ENCODE results near the gene ANXA6. TPM values are rescaled to one million over a fixed set of nuclear protein-coding genes. Genes with fewer than 3 reads are reported as not detected.
A peak's percentile ranks its signal among the peaks of the same experiment; 100 is the strongest.

ANXA6 gene
- total and polyA plus RNA-seq, 10 of the 15 experiments (the other 5 are each of a cell fraction or from before 2014, with no cell fraction given): 44.0 to 571 (median 465) TPM

DNA sequence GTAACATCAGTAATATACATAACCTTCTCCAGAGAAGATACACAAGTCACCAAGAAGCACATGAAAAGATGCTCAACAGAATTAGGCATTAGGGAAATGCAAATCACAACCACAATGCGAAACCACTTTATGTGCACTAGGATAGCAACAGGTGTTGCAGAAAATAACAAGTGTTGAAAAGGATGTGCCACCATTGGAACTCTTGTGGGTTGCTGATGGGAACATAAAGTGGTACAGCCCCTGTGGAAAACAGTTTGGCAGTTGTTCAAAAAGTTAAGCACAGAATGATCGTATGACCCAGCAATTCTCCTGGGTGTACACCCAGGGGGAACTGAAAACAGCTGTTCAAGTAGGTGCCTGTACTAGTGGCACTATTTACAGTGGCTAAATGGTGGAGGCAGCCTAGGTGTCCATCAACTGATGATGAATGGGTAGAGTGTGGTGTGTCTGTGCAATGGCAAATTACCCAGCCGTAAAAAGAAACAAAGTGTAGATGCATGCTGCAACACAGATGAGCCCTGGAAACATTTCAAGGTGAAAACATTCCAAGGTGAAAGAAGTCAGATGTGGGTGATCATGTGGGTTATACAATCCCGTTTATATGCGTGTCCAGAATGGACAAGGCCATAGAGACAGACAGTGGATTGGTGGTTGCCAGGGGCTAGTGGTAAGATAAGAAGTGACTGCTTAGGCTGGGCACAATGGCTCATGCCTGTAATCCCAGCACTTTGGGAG is 39.1 kb upstream of the ANXA6 start:
- peaks cover 17% of the 10 kb centered on the region for H3K4me1 ChIP-seq (ENCODE audit: control insufficient read depth, insufficient read depth, low read length)
- peak; percentile 96 for FAIRE-seq
- BruUV-seq (replicated peaks): no TSS peak
- no peak for TF ChIP-seq ZBTB11 (CRISPR knock-in tag; IDR thresholded peaks at IDR 0.05)
- TF ChIP-seq, protein P1, sequence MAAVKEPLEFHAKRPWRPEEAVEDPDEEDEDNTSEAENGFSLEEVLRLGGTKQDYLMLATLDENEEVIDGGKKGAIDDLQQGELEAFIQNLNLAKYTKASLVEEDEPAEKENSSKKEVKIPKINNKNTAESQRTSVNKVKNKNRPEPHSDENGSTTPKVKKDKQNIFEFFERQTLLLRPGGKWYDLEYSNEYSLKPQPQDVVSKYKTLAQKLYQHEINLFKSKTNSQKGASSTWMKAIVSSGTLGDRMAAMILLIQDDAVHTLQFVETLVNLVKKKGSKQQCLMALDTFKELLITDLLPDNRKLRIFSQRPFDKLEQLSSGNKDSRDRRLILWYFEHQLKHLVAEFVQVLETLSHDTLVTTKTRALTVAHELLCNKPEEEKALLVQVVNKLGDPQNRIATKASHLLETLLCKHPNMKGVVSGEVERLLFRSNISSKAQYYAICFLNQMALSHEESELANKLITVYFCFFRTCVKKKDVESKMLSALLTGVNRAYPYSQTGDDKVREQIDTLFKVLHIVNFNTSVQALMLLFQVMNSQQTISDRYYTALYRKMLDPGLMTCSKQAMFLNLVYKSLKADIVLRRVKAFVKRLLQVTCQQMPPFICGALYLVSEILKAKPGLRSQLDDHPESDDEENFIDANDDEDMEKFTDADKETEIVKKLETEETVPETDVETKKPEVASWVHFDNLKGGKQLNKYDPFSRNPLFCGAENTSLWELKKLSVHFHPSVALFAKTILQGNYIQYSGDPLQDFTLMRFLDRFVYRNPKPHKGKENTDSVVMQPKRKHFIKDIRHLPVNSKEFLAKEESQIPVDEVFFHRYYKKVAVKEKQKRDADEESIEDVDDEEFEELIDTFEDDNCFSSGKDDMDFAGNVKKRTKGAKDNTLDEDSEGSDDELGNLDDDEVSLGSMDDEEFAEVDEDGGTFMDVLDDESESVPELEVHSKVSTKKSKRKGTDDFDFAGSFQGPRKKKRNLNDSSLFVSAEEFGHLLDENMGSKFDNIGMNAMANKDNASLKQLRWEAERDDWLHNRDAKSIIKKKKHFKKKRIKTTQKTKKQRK (IDR thresholded peaks at IDR 0.05; ENCODE audit: low read depth, low read length): no peak
- TF ChIP-seq SREBF2 (IDR thresholded peaks at IDR 0.05; ENCODE audit: low read length): no peak
- TF ChIP-seq SPI1 (IDR thresholded peaks at IDR 0.05; ENCODE audit: borderline replicate concordance, insufficient read depth, low read depth, low read length): peak; percentile 91
- TF ChIP-seq, protein P2, sequence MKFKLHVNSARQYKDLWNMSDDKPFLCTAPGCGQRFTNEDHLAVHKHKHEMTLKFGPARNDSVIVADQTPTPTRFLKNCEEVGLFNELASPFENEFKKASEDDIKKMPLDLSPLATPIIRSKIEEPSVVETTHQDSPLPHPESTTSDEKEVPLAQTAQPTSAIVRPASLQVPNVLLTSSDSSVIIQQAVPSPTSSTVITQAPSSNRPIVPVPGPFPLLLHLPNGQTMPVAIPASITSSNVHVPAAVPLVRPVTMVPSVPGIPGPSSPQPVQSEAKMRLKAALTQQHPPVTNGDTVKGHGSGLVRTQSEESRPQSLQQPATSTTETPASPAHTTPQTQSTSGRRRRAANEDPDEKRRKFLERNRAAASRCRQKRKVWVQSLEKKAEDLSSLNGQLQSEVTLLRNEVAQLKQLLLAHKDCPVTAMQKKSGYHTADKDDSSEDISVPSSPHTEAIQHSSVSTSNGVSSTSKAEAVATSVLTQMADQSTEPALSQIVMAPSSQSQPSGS (IDR thresholded peaks at IDR 0.05; ENCODE audit: low read length): 0 out of 2 replicates have a peak, but pooled peaks have one; percentile 13
- no peak for TF ChIP-seq SIX5 (IDR thresholded peaks at IDR 0.05; ENCODE audit: low read depth, low read length, severe bottlenecking)
- TF ChIP-seq EED (IDR thresholded peaks at IDR 0.05; ENCODE audit: low read depth): peak; percentile 79
- no peak for TF ChIP-seq ESRRA (IDR thresholded peaks at IDR 0.05; ENCODE audit: low read length)
- TF ChIP-seq ZNF207 (IDR thresholded peaks at IDR 0.05; ENCODE audit: borderline replicate concordance): no peak
- no peak for TF ChIP-seq STAT3 (IDR thresholded peaks at IDR 0.05; ENCODE audit: low read depth, low read length)
- no peak for TF ChIP-seq NR2C1 (IDR thresholded peaks at IDR 0.05)
- TF ChIP-seq EP300 (IDR thresholded peaks at IDR 0.05; ENCODE audit: borderline replicate concordance in 1 of 2, control insufficient read depth in 1 of 2, low read depth in 2 of 2, low read length in 2 of 2): peak; percentile 60 to 69; a peak in 2 of 4 replicates
- no peak for TF ChIP-seq MXI1 (IDR thresholded peaks at IDR 0.05; ENCODE audit: low read depth, low read length)
- peak; percentile 57; the same call in 1 of the 2 replicates for TF ChIP-seq BACH1 (IDR thresholded peaks at IDR 0.05; ENCODE audit: borderline replicate concordance)

More for the DNA sequence above, 39.1 kb upstream of the ANXA6 start:
- Histone ChIP-seq H3K36me3 (ENCODE audit: control insufficient read depth in 2 of 2, insufficient read depth in 2 of 2, low read length in 1 of 2) (peaks cover 6 to 26% of the 10 kb centered on the region in 2 experiments; a peak in 3 of 4 replicates), H3K4me3 (no peak overlapping the region), H3K27me3 (replicated peaks in 1 of 2; ENCODE audit: control insufficient read depth in 2 of 2, insufficient read depth in 2 of 2, low read length in 1 of 2) (no peaks in the 10 kb centered on the region), H2AFZ (ENCODE audit: control insufficient read depth, low read depth, low read length) (no peak overlapping the region), H4K20me1 (ENCODE audit: control insufficient read depth, insufficient read depth) (no peaks in the 10 kb centered on the region), H3K27ac (ENCODE audit: control insufficient read depth, insufficient read depth) (peak overlapping the region; percentile 20; the same call in 1 of the 2 replicates), H3K79me2 (ENCODE audit: control insufficient read depth, insufficient read depth, low read length) (no peaks in the 10 kb centered on the region), H3K9ac (ENCODE audit: control insufficient read depth, insufficient read depth, low read length) (no peak overlapping the region), H3K9me3 (replicated peaks; ENCODE audit: control insufficient read depth, insufficient read depth, low read length) (peaks cover 4% of the 10 kb centered on the region), H3K4me2 (ENCODE audit: control insufficient read depth, insufficient read depth) (peak overlapping the region; percentile 10; the same call in 1 of the 2 replicates)
- ATAC-seq (peak; percentile 98), DNase-seq (ENCODE audit: low read depth, low spot score) (peak; percentile 95)
- ChIA-PET SMC1A (ENCODE audit: uncharacterized antibody, unreplicated experiment) (interaction anchor here (0.6 to 2.8 kb wide), 8 partner anchors 15 to 62 kb away, joined by 3 to 18 read pairs (median 5); no protein-coding TSS in a partner anchor), CTCF (interaction anchor here (1.4 to 1.5 kb wide), 3 partner anchors 15 to 31 kb away, joined by 3 to 4 read pairs (median 3); no protein-coding TSS in a partner anchor), POLR2A (interaction anchor here (1.5 to 2.9 kb wide), 2 partner anchors 16 to 55 kb away, joined by 4 to 20 read pairs; no protein-coding TSS in a partner anchor), RAD21 (ENCODE audit: unreplicated experiment) (interaction anchor here (1.1 to 2.8 kb wide), 2 partner anchors 16 to 42 kb away, joined by 4 to 24 read pairs; no protein-coding TSS in a partner anchor)
- intact Hi-C loops (cut with micrococcal nuclease; ENCODE audit: unreplicated experiment) (loop anchor here (2.0 kb wide), 1 partner anchor 18 kb away; no protein-coding TSS in a partner anchor), in situ Hi-C loops (cut with MboI) (no loop called here)
- 38% methylated on average over 5 of the region's 5 CpGs for WGBS (ENCODE audit: insufficient coverage, insufficient replicate concordance, low lambda C conversion rate, missing lambda C conversion rate)
